NCI-H1048 (cell line): ENCODE results near the gene INHBB.
"Not testable (repeated sequence)": the region's sequence is repeated elsewhere in the genome, so short reads cannot be mapped to it uniquely, and the experiment has no call there.

ENCODE experiments used
- DNase-seq: peaks from one replicate; lab custom pipeline; 2025; lab: John Stamatoyannopoulos, UW

The INHBB gene

DNA sequence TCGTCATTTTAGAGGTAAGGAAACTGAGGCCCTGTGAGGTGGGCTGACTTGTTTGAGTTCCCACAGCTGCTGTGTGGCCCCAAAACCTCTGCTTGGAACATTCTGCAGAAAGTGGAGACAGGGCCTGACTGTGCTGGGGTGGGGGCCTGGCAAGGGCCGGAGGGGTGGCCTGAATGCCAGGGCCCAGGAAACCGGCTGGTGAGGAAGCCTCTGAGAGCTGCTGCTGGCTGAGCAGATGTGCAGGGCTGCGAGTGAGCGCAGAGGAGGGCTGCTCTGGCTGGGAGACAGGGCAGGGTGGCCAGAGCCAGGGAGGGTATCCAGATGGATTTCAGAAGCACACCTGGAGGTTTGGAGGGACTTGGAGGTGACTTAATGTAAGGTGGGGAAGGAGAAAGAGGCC lies 29.9 kb upstream of the INHBB start:
- DNase-seq: no peak

DNA sequence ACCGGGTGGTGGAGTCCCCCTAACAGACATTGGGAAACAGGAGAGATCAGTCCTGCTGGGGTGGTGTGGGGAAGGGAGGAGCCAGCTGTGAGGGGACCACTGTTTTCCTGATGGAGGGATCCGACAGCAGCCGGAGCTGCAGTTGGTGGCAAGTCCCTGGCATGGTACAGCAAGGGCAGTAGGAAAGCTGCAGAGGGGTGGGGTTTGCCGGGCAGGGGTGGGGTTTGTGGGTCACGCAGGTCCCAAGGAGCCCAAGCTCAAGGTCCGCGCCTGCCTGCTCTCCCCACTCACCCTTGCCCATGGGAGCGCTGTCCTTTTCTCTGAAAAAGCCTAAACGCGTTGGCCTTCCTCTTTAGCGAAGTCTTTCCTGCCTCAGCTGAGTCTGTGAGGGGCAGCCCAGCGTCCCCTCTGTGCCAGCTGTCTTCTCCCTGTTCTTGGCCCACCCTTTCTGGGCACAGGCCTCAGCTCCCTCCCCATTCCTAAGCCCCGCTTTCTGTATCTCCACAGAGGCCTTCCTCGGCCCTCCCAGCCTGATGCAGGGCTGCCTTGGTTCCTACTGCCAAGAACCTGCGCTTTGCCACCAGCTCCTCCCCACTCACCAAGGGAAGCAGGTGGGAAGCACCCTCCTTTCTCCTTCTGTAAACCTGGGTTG lies 29.3 kb upstream of the INHBB start:
- DNase-seq: no peak

DNA sequence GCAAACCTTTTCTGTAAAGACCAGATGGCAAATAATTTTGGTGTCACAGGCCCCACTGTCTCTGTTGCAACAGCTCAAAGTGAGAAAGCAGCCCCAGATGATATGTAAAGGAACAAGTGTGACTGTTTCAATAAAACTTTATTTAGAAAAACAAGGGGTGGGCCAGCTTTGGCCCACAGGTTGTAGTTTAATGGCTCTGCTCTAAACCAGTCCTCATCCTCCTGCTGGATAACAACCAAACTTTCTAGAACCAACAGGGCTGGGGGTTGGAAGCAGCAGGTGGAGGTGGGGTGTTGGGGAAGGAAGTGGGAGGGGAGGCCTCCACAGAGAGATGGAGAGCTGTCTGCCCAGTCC lies 28.8 kb upstream of the INHBB start:
- DNase-seq: no peak

DNA sequence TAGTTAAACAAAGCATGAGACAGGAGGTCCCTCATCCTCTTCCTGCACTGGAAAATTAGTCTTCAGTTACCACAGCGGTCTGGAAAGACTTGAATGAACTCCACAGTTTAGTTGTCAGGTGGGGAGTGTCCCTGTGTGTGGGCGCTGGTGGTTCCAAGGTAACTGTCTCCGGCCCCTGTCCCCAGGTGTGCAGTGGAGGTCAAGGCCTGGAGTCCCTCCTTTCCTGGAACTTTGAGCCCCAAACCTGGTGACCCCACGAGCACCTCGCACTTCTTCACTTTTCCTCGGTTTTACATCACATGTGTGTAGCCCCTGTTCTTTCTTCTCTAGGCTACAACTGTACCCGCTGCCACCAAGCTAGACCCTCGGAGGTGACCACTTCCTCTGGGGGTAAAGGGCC lies 28.0 kb upstream of the INHBB start:
- no peak for DNase-seq

- no peak for DNase-seq
These were observed 27.3 kb upstream of the INHBB start for GRCh38 chr2:120318626-120319025.

DNA sequence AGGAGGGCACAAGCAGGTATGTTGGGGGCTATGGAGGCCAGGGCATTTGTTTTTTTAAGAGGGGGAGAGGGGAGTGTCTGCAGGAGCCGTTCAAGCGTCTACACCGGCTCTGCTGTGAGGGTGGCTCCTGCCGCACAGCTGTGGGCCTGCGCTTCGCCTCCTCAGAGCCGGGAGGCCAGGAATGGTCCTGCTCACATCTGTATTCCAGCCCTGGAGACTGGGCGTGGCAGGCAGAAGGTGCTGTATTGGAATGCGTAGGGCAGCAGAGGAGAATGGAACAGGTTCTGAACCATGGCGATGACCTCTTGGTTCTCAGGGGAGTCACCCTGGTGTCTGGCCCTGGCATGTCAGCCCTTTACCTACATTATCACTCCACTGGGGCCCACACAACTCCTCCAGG lies 26.8 kb upstream of the INHBB start:
- DNase-seq: no peak

- DNase-seq: no peak
These were observed 26.1 kb upstream of the INHBB start for GRCh38 chr2:120319686-120320317.

- DNase-seq: no peak
These were observed 25.6 kb upstream of the INHBB start for GRCh38 chr2:120320318-120320851.

GRCh38 chr2:120320887-120321556 lies 24.9 kb upstream of the INHBB start:
- not testable (repeated sequence) for DNase-seq

GRCh38 chr2:120321721-120322284 lies 24.1 kb upstream of the INHBB start:
- no peak for DNase-seq

GRCh38 chr2:120322329-120322728 lies 23.6 kb upstream of the INHBB start:
- no peak for DNase-seq

DNA sequence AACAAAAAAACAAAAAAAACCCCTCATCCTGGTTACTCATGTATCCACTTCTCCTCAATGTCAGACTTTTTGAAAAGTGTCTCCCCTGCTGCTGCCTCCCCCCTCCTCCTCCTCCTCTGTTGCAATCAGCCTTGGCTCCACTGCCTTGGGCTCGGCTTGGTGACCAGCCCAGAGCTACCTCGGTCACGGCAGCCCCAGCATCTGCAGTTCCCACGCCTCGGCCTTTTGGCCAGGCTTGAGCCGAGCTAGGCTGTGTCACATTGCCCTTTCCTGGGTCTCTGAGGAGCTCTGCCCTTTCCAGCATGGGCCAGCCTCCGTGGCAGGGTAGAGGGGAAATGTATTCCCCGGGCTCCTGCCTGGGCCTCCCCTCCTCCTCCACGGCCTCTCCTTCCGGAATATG lies 22.7 kb upstream of the INHBB start:
- DNase-seq: no peak

- no peak for DNase-seq
These were observed 22.0 kb upstream of the INHBB start for GRCh38 chr2:120323807-120324399.

DNA sequence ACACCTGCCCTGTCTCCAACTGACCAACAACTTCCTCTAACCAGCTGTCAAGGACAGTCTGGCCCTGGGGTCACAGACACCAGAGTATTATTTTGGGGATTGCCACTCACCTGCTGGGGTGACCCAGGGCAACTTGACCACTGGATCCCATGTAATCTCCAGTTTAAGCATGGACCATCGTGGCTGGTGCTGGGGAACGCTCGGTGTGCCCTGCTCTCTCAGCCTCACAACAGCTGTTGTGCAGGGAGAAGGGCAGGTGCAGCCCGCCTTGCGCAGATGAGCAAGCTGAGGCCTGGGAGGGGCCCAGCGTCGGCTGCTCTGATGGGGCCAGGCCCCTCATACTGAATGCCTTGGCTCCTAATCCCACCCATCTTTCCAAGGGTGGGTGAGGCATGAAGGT lies 21.0 kb upstream of the INHBB start:
- no peak for DNase-seq

- DNase-seq: no peak
These were observed 19.9 kb upstream of the INHBB start for GRCh38 chr2:120326066-120326465.

- DNase-seq: peak; percentile 74
These were observed 14.8 kb upstream of the INHBB start for GRCh38 chr2:120330946-120331822.

GRCh38 chr2:120331903-120332302 lies 14.0 kb upstream of the INHBB start:
- no peak for DNase-seq

DNA sequence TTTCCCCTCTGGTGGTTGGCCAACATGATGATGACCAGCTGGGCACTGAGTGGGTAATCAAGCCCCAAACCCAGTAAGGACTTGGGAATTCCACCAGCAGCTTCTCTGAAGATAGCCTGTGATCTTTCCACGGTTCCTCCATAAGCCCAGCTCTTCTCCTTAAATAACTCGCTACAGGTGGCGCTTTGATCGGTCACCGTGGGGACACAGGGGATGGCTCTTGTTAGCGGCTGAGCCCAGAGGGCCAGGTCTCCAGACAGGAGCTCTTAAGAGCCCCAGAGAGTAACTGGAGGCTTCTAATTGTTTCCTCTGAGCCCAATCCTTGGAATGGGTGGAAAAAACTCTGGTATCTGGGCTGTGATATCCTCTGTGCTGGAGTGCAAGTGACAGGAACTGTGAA lies 13.6 kb upstream of the INHBB start:
- no peak for DNase-seq

DNA sequence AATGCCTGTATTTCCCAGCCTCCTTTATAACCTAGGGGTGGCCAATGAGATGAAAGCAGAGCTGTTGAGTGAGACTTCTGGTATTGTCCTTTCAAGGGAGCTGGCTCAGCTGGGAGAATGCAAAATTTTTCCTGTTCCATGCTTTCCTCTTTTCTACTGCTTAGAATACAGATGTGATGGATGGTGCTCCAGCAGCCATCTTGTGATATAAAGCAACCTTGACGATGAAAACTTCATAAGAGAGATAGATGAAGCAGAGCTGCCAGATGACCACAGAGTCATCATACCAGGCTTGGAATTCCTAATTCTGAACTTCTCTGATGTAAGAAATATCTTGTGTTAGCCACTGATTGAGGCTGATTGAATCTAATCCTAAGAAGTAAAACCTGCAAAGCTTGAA lies 11.9 kb upstream of the INHBB start:
- DNase-seq: no peak

GRCh38 chr2:120336749-120337148 lies 9.2 kb upstream of the INHBB start:
- DNase-seq: no peak

GRCh38 chr2:120338015-120338414 lies 7.9 kb upstream of the INHBB start:
- no peak for DNase-seq

DNA sequence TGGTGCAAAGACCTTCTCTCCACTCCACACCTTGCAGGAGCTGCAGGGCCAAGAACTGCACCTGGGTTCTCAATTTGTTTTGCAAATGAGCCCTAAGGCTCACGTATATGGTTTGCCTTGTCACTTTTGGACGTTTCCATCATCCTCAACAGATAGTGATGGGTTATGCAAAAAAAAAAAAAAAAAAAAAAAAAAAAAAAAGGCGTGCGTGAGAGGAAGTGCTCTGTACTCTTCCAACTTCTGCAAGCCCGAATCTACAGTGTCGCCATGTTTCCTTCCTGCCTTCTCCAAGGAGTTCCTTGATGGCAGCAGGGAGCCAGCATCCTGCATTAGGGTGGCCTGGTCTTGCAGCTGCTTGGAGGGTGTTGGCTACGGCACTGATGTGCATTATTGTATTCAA lies 4.0 kb upstream of the INHBB start:
- no peak for DNase-seq
